GM23338 (cell line): Measurements from ENCODE around the gene EDEM3. TPM values are rescaled to one million over a fixed set of nuclear protein-coding genes. Genes with fewer than 3 reads are reported as not detected.

Experiments used
- ATAC-seq: fragments of 200-7000 bp; cut with Tn5 transposase; 3 replicates; pipeline ENCODE4 v1.9.1; 2020
- DNase-seq: peaks from one replicate; pipeline ENCODE4 v3.0.0-alpha.2; 2015; ENCODE audit warnings: low spot score
- H2AFZ ChIP-seq: fragments of 200-600 bp; sonication (generic); 2 replicates; pipeline ENCODE4 v1.8.0; 2016; ENCODE audit warnings: antibody characterized with exemption, mild to moderate bottlenecking, moderate library complexity
- H3F3A ChIP-seq: fragments of 200-600 bp; sonication (generic); replicated peaks from 2 replicates; pipeline ENCODE4 v1.8.0; 2017; ENCODE audit warnings: antibody characterized with exemption, mixed run types, low read depth
- H3K27ac ChIP-seq: fragments of 200-600 bp; sonication (generic); 2 replicates; pipeline ENCODE4 v1.6.1; 2016; ENCODE audit warnings: low read depth
- H3K27me3 ChIP-seq: fragments of 200-600 bp; sonication (generic); 2 replicates; pipeline ENCODE4 v1.8.0; 2016; ENCODE audit warnings: mild to moderate bottlenecking, mixed run types, moderate library complexity; ENCODE audit not compliant: insufficient read depth
- H3K36me3 ChIP-seq: fragments of 200-600 bp; sonication (generic); 2 replicates; pipeline ENCODE4 v1.8.0; 2016; ENCODE audit warnings: mild to moderate bottlenecking; ENCODE audit not compliant: insufficient read depth
- H3K4me1 ChIP-seq: fragments of 200-600 bp; sonication (generic); 2 replicates; pipeline ENCODE4 v1.8.0; 2016; ENCODE audit warnings: mild to moderate bottlenecking, moderate library complexity; ENCODE audit not compliant: insufficient read depth
- H3K4me2 ChIP-seq: fragments of 200-600 bp; sonication (generic); 2 replicates; pipeline ENCODE4 v1.7.1; 2017; ENCODE audit warnings: mixed run types
- H3K4me3 ChIP-seq: fragments of 200-600 bp; sonication (generic); 2 replicates; pipeline ENCODE4 v1.6.1; 2016; ENCODE audit warnings: mixed run types
- H3K79me2 ChIP-seq: fragments of 200-600 bp; sonication (generic); replicated peaks from 2 replicates; pipeline ENCODE4 v1.8.0; 2017; ENCODE audit warnings: mild to moderate bottlenecking; ENCODE audit not compliant: insufficient read depth
- H3K9me2 ChIP-seq: fragments of 200-600 bp; sonication (generic); 2 replicates; pipeline ENCODE4 v1.8.0; 2017; ENCODE audit not compliant: insufficient read depth
- H4K20me1 ChIP-seq: fragments of 200-600 bp; sonication (generic); replicated peaks from 2 replicates; pipeline ENCODE4 v1.8.0; 2017; ENCODE audit warnings: mild to moderate bottlenecking; ENCODE audit not compliant: insufficient read depth
- H3K27ac Mint-ChIP-seq: 2 replicates; pipeline ENCODE4 v1.8.0; 2020; ENCODE audit warnings: inconsistent platforms, mild to moderate bottlenecking, moderate library complexity, mixed read lengths
- H3K27me3 Mint-ChIP-seq: 3 replicates; pipeline ENCODE4 v1.8.0; 2022; ENCODE audit warnings: low read depth, mild to moderate bottlenecking, moderate library complexity, mixed read lengths, inconsistent platforms; ENCODE audit not compliant: insufficient read depth, poor library complexity
- H3K36me3 Mint-ChIP-seq: 3 replicates; pipeline ENCODE4 v1.8.0; 2021; ENCODE audit warnings: low read depth, mild to moderate bottlenecking, inconsistent platforms, moderate library complexity, mixed read lengths
- H3K4me1 Mint-ChIP-seq: 3 replicates; pipeline ENCODE4 v1.8.0; 2020; ENCODE audit warnings: mild to moderate bottlenecking, inconsistent platforms, mixed read lengths
- H3K4me3 Mint-ChIP-seq: 3 replicates; pipeline ENCODE4 v1.8.0; 2021; ENCODE audit warnings: moderate library complexity, mild to moderate bottlenecking, inconsistent platforms, mixed read lengths
- H3K9me3 Mint-ChIP-seq: 3 replicates; pipeline ENCODE4 v1.8.0; 2020; ENCODE audit warnings: moderate library complexity, mild to moderate bottlenecking, inconsistent platforms, mixed read lengths
- CREB1 ChIP-seq: fragments of 250-450 bp; sonication (Bioruptor Pico); IDR thresholded peaks from 2 replicates; pipeline ENCODE4 v1.5.0; 2020; ENCODE audit warnings: low read depth, mild to moderate bottlenecking, moderate library complexity
- CTCF ChIP-seq, 2 experiments: fragments of 200-600 bp in 1 of 2; sonication (generic) in 1 of 2; conservative IDR thresholded peaks; 2 replicates each; pipeline versions ENCODE4 v1.5.1 to v1.6.1; 2016 to 2017; ENCODE audit warnings: antibody characterized with exemption in 2 of 2, low read depth in 2 of 2, mild to moderate bottlenecking in 2 of 2, moderate library complexity in 1 of 2
- ETS1 ChIP-seq: IDR thresholded peaks from 2 replicates; pipeline ENCODE4 v1.6.1; 2016; ENCODE audit warnings: antibody characterized with exemption
- EZH2 ChIP-seq: fragments of 200-600 bp; sonication (generic); IDR thresholded peaks from one replicate; pipeline ENCODE4 v1.8.0; 2017; ENCODE audit warnings: antibody characterized with exemption, mild to moderate bottlenecking, low read depth; ENCODE audit not compliant: unreplicated experiment
- EZH2phosphoT487 ChIP-seq: fragments of 200-600 bp; sonication (generic); IDR thresholded peaks from one replicate; pipeline ENCODE4 v1.8.1; 2018; ENCODE audit warnings: antibody characterized with exemption; ENCODE audit not compliant: unreplicated experiment
- JUNB ChIP-seq: IDR thresholded peaks from one replicate; pipeline ENCODE4 v1.6.1; 2016; ENCODE audit warnings: antibody characterized with exemption; ENCODE audit not compliant: unreplicated experiment
- NANOG ChIP-seq: IDR thresholded peaks from 2 replicates; pipeline ENCODE4 v1.6.1; 2016; ENCODE audit warnings: antibody characterized with exemption, borderline replicate concordance
- POLR2AphosphoS5 ChIP-seq: IDR thresholded peaks from 2 replicates; pipeline ENCODE4 v1.6.1; 2016; ENCODE audit warnings: antibody characterized with exemption, low read depth
- ZNF114 ChIP-seq: fragments of 250-450 bp; sonication (Bioruptor Pico); IDR thresholded peaks from 2 replicates; pipeline ENCODE4 v1.5.0; 2020; ENCODE audit warnings: mild to moderate bottlenecking, moderate library complexity
- ZNF331 ChIP-seq: fragments of 250-450 bp; sonication (Bioruptor Pico); IDR thresholded peaks from 2 replicates; pipeline ENCODE4 v1.5.0; 2020; ENCODE audit warnings: low read depth, mild to moderate bottlenecking, moderate library complexity
- ZNF462 ChIP-seq: fragments of 250-450 bp; sonication (Bioruptor Pico); IDR thresholded peaks from 2 replicates; pipeline ENCODE4 v1.5.0; 2020; ENCODE audit warnings: mild to moderate bottlenecking, moderate library complexity
- polyA plus RNA-seq: library from polyadenylated mRNA; unstranded; fragments of >200 nt; fragmentation: Nextera tagmentation; extraction: Ambion mirVana; gene quantifications from 2 replicates; pipeline ENCODE4 v1.2.1, GENCODE V29; 2016
- total RNA-seq: library from RNA; depleted of rRNA; stranded (reverse); fragments of >200 nt; shearing (Covaris generic); gene quantifications from 2 replicates; pipeline ENCODE4 v1.2.3, GENCODE V29; 2014

Gene EDEM3
- total and polyA plus RNA-seq, 2 experiments from 2014 or later = 4.8 to 11.5 TPM

- no peak for TF ChIP-seq ZNF462
- TF ChIP-seq CTCF (conservative IDR thresholded peaks at IDR 0.05; ENCODE audit: low read depth in 2 of 2) = no peak
- TF ChIP-seq EZH2 = no peak
- TF ChIP-seq CREB1 (CRISPR knock-in tag) = no peak
Measured at GRCh38 chr1:184677344-184677743, 77.3 kb downstream of the EDEM3 start (continued).

- H3K79me2 ChIP-seq = peaks cover under 1% of the 10 kb centered on the region; the same call in 1 of the 2 replicates
- 0 out of 2 replicates have a peak overlapping the region, but pooled peaks have one; percentile 17 for H3K4me3 ChIP-seq
- peaks cover 46% of the 10 kb centered on the region for H3K4me1 ChIP-seq
- H4K20me1 ChIP-seq = no peaks in the 10 kb centered on the region
- peak overlapping the region; percentile 86 for H3K27ac Mint-ChIP-seq
- no peaks in the 10 kb centered on the region for H3K36me3 ChIP-seq
- no peak overlapping the region; the same call in 1 of the 2 replicates for H3K27ac ChIP-seq
- H3K4me1 Mint-ChIP-seq = peaks cover 53% of the 10 kb centered on the region
- H3K36me3 Mint-ChIP-seq = no peaks in the 10 kb centered on the region
- peak; percentile 61 for ATAC-seq
- peak overlapping the region; percentile 50 for H3K4me2 ChIP-seq
- no peak overlapping the region for H2AFZ ChIP-seq
- H3K9me3 Mint-ChIP-seq = no peaks in the 10 kb centered on the region; the same call in 2 of the 3 replicates
- H3K27me3 ChIP-seq = no peaks in the 10 kb centered on the region
- no peak overlapping the region for H3K4me3 Mint-ChIP-seq
- no peaks in the 10 kb centered on the region for H3K9me2 ChIP-seq
- peaks cover 4% of the 10 kb centered on the region for H3K27me3 Mint-ChIP-seq
- peaks cover 4% of the 10 kb centered on the region; the same call in 1 of the 2 replicates for H3F3A ChIP-seq
- DNase-seq = no peak
- TF ChIP-seq POLR2AphosphoS5 = peak; percentile 33; the same call in 1 of the 2 replicates
- no peak for TF ChIP-seq ZNF114 (CRISPR knock-in tag)
- TF ChIP-seq EZH2phosphoT487 = no peak
- no peak for TF ChIP-seq ZNF331 (CRISPR knock-in tag)
- TF ChIP-seq EZH2 = no peak
- TF ChIP-seq ETS1 = no peak
- no peak for TF ChIP-seq NANOG
- 0 out of 2 replicates have a peak, but pooled peaks have one; percentile 32 for TF ChIP-seq CREB1 (CRISPR knock-in tag)
- TF ChIP-seq JUNB = no peak
Measured at GRCh38 chr1:184673305-184673704, 81.4 kb downstream of the EDEM3 start.
